Measurements from ENCODE around the gene BPTF.

DNA sequence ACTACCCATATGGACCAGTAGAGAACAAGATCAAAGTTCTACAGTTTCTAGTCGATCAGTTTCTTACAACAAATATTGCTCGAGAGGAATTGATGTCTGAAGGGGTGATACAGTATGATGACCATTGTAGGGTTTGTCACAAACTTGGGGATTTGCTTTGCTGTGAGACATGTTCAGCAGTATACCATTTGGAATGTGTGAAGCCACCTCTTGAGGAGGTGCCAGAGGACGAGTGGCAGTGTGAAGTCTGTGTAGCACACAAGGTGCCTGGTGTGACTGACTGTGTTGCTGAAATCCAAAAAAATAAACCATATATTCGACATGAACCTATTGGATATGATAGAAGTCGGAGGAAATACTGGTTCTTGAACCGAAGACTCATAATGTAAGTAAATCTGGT is 29.1 kb downstream of the BPTF start:
- TF ChIP-seq, protein P1, sequence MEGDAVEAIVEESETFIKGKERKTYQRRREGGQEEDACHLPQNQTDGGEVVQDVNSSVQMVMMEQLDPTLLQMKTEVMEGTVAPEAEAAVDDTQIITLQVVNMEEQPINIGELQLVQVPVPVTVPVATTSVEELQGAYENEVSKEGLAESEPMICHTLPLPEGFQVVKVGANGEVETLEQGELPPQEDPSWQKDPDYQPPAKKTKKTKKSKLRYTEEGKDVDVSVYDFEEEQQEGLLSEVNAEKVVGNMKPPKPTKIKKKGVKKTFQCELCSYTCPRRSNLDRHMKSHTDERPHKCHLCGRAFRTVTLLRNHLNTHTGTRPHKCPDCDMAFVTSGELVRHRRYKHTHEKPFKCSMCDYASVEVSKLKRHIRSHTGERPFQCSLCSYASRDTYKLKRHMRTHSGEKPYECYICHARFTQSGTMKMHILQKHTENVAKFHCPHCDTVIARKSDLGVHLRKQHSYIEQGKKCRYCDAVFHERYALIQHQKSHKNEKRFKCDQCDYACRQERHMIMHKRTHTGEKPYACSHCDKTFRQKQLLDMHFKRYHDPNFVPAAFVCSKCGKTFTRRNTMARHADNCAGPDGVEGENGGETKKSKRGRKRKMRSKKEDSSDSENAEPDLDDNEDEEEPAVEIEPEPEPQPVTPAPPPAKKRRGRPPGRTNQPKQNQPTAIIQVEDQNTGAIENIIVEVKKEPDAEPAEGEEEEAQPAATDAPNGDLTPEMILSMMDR (IDR thresholded peaks at IDR 0.05): no peak
- TF ChIP-seq EZH2 (IDR thresholded peaks at IDR 0.05): no peak
